ENCODE data around the gene RAB1B.

DNA sequence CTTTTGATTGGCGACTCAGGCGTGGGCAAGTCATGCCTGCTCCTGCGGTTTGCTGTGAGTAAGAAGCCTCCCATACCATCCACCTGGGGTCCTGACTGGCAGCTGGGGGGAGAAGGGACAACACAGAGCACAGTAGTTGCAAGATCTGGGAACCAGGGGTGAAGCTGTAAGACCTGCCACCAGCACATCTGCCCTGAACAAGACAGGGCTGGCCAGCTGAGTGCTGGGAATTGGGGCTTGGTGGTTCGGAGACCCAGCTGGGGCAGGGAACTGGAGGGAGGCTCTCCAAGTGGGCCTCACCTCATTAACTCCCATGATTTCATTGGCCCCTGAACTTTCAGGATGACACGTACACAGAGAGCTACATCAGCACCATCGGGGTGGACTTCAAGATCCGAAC, 3.4 kb downstream of the RAB1B start:
- TF ChIP-seq CTCF (IDR thresholded peaks at IDR 0.05 in 4 of 5, conservative IDR thresholded peaks at IDR 0.05 in 1 of 5) (no peak), POLR2A (IDR thresholded peaks at IDR 0.05) (no peak)
